ENCODE results near the gene IL1RN.

The IL1RN gene, protein sequence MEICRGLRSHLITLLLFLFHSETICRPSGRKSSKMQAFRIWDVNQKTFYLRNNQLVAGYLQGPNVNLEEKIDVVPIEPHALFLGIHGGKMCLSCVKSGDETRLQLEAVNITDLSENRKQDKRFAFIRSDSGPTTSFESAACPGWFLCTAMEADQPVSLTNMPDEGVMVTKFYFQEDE

GRCh38 chr2:113126845-113127645, at the start of gene IL1RN:
Gene IL1RN (plus strand): TSS chr2:113127598. CDS start chr2:113127625, 27 bp downstream.
- no peak within 1 kb of the TSS for H3K4me3 ChIP-seq (ENCODE audit: low read depth, low read length)
- no peak for TF ChIP-seq CTCF (IDR thresholded peaks at IDR 0.05; ENCODE audit: borderline replicate concordance, insufficient read depth, low read depth, low read length)

GRCh38 chr2:113077921-113078320, 49.5 kb upstream of the IL1RN start:
- no peak overlapping the region for H3K4me3 ChIP-seq (ENCODE audit: low read depth, low read length)
- TF ChIP-seq CTCF (IDR thresholded peaks at IDR 0.05; ENCODE audit: borderline replicate concordance, insufficient read depth, low read depth, low read length), result no peak

- no peak overlapping the region for H3K4me3 ChIP-seq (ENCODE audit: low read depth, low read length)
- no peak for TF ChIP-seq CTCF (IDR thresholded peaks at IDR 0.05; ENCODE audit: borderline replicate concordance, insufficient read depth, low read depth, low read length)
These were observed 49.0 kb upstream of the IL1RN start for GRCh38 chr2:113078350-113078839.

- TF ChIP-seq CTCF (IDR thresholded peaks at IDR 0.05; ENCODE audit: borderline replicate concordance, insufficient read depth, low read depth, low read length), result no peak
- no peak overlapping the region for H3K4me3 ChIP-seq (ENCODE audit: low read depth, low read length)
These were observed 48.3 kb upstream of the IL1RN start for GRCh38 chr2:113079131-113079530.

DNA sequence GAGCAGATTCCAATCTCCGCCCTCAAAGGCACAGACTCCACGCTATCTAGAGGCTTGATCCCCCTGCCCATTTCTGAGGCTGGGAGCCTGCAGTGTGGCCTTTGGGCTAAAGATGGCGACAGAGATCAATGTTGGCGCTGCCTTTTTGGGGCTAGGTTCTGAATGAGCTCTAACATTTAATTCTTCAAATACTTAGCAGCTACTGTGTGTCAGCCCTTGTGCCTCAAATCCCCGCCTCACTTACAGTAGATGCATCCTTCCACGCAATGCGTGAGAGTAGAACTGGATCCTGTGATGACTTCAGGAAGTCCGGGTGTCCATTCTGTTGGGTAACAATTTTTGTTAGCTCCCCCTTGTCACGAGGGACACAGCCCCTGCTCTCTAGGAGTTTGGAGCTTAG, 47.3 kb upstream of the IL1RN start:
- peak; percentile 94 for TF ChIP-seq CTCF (IDR thresholded peaks at IDR 0.05; ENCODE audit: borderline replicate concordance, insufficient read depth, low read depth, low read length)
- no peak overlapping the region for H3K4me3 ChIP-seq (ENCODE audit: low read depth, low read length)

- no peak overlapping the region for H3K4me3 ChIP-seq (ENCODE audit: low read depth, low read length)
- no peak for TF ChIP-seq CTCF (IDR thresholded peaks at IDR 0.05; ENCODE audit: borderline replicate concordance, insufficient read depth, low read depth, low read length)
These were observed 45.7 kb upstream of the IL1RN start for GRCh38 chr2:113081488-113082210.

All from GM12875 (cell line).